ENCODE data around the gene ANKK1. TPM values are rescaled to one million over a fixed set of nuclear protein-coding genes. Genes with fewer than 3 reads are reported as not detected.

ANKK1 gene
- total RNA-seq, 1 donor from 2014 or later = 0.11 TPM

- Mint-ChIP-seq H3K9me3 (no peaks in the 10 kb centered on the region), H3K4me3 (ENCODE audit: low read depth) (no peak overlapping the region), H3K27ac (no peak overlapping the region), H3K36me3 (ENCODE audit: low read depth) (no peaks in the 10 kb centered on the region), H3K4me1 (ENCODE audit: low read depth) (no peaks in the 10 kb centered on the region), H3K27me3 (ENCODE audit: low read depth) (peaks cover 3% of the 10 kb centered on the region)
- intact Hi-C loops (cut with micrococcal nuclease) = no loop called here
- no peak for DNase-seq (ENCODE audit: low spot score)
Measured at GRCh38 chr11:113405724-113406478, 18.3 kb downstream of the ANKK1 start.

- H3K27me3 Mint-ChIP-seq (ENCODE audit: low read depth) = peaks cover 3% of the 10 kb centered on the region
- no peak for DNase-seq (ENCODE audit: low spot score)
- no peak overlapping the region for H3K27ac Mint-ChIP-seq
- no peaks in the 10 kb centered on the region for H3K4me1 Mint-ChIP-seq (ENCODE audit: low read depth)
- no peaks in the 10 kb centered on the region for H3K9me3 Mint-ChIP-seq
- no peaks in the 10 kb centered on the region for H3K36me3 Mint-ChIP-seq (ENCODE audit: low read depth)
- intact Hi-C loops (cut with micrococcal nuclease) = no loop called here
- no peak overlapping the region for H3K4me3 Mint-ChIP-seq (ENCODE audit: low read depth)
Measured at GRCh38 chr11:113407163-113407562, 19.6 kb downstream of the ANKK1 start.

- no peaks in the 10 kb centered on the region for H3K4me1 Mint-ChIP-seq (ENCODE audit: low read depth)
- H3K4me3 Mint-ChIP-seq (ENCODE audit: low read depth) = no peak overlapping the region
- peaks cover 3% of the 10 kb centered on the region for H3K27me3 Mint-ChIP-seq (ENCODE audit: low read depth)
- H3K9me3 Mint-ChIP-seq = no peaks in the 10 kb centered on the region
- intact Hi-C loops (cut with micrococcal nuclease) = no loop called here
- H3K27ac Mint-ChIP-seq = no peak overlapping the region
- no peak for DNase-seq (ENCODE audit: low spot score)
- H3K36me3 Mint-ChIP-seq (ENCODE audit: low read depth) = no peaks in the 10 kb centered on the region
Measured at GRCh38 chr11:113408206-113408605, 20.6 kb downstream of the ANKK1 start.

- Mint-ChIP-seq H3K4me3 (ENCODE audit: low read depth) (no peak overlapping the region), H3K4me1 (ENCODE audit: low read depth) (no peaks in the 10 kb centered on the region), H3K9me3 (no peaks in the 10 kb centered on the region), H3K36me3 (ENCODE audit: low read depth) (no peaks in the 10 kb centered on the region), H3K27ac (no peak overlapping the region), H3K27me3 (ENCODE audit: low read depth) (peaks cover 2% of the 10 kb centered on the region)
- intact Hi-C loops (cut with micrococcal nuclease) = no loop called here
- DNase-seq (ENCODE audit: low spot score) = no peak
Measured at GRCh38 chr11:113408887-113409286, 21.3 kb downstream of the ANKK1 start.

GRCh38 chr11:113409526-113409925 is 21.9 kb downstream of the ANKK1 start:
- DNase-seq (ENCODE audit: low spot score) = no peak
- no peaks in the 10 kb centered on the region for H3K27me3 Mint-ChIP-seq (ENCODE audit: low read depth)
- H3K4me3 Mint-ChIP-seq (ENCODE audit: low read depth) = no peak overlapping the region
- H3K9me3 Mint-ChIP-seq = no peaks in the 10 kb centered on the region
- H3K4me1 Mint-ChIP-seq (ENCODE audit: low read depth) = no peaks in the 10 kb centered on the region
- no peaks in the 10 kb centered on the region for H3K36me3 Mint-ChIP-seq (ENCODE audit: low read depth)
- intact Hi-C loops (cut with micrococcal nuclease) = no loop called here
- no peak overlapping the region for H3K27ac Mint-ChIP-seq

- Mint-ChIP-seq H3K9me3 (no peaks in the 10 kb centered on the region), H3K36me3 (ENCODE audit: low read depth) (no peaks in the 10 kb centered on the region)
- intact Hi-C loops (cut with micrococcal nuclease) = no loop called here
Measured at GRCh38 chr11:113410414-113411135, 23.0 kb downstream of the ANKK1 start.

GRCh38 chr11:113411536-113411935 is 24.0 kb downstream of the ANKK1 start:
- no peaks in the 10 kb centered on the region for H3K4me1 Mint-ChIP-seq (ENCODE audit: low read depth)
- H3K4me3 Mint-ChIP-seq (ENCODE audit: low read depth) = no peak overlapping the region
- H3K9me3 Mint-ChIP-seq = no peaks in the 10 kb centered on the region
- intact Hi-C loops (cut with micrococcal nuclease) = no loop called here
- no peak overlapping the region for H3K27ac Mint-ChIP-seq
- no peaks in the 10 kb centered on the region for H3K36me3 Mint-ChIP-seq (ENCODE audit: low read depth)
- no peak for DNase-seq (ENCODE audit: low spot score)
- H3K27me3 Mint-ChIP-seq (ENCODE audit: low read depth) = no peaks in the 10 kb centered on the region

More at GRCh38 chr11:113410414-113411135, 23.0 kb downstream of the ANKK1 start:
- H3K4me1 Mint-ChIP-seq (ENCODE audit: low read depth) = no peaks in the 10 kb centered on the region
- DNase-seq (ENCODE audit: low spot score) = no peak
- H3K4me3 Mint-ChIP-seq (ENCODE audit: low read depth) = no peak overlapping the region
- H3K27me3 Mint-ChIP-seq (ENCODE audit: low read depth) = no peaks in the 10 kb centered on the region
- no peak overlapping the region for H3K27ac Mint-ChIP-seq

GRCh38 chr11:113412675-113413074 is 25.1 kb downstream of the ANKK1 start:
- Mint-ChIP-seq H3K27me3 (ENCODE audit: low read depth) (no peaks in the 10 kb centered on the region), H3K36me3 (ENCODE audit: low read depth) (no peaks in the 10 kb centered on the region), H3K4me1 (ENCODE audit: low read depth) (no peaks in the 10 kb centered on the region), H3K4me3 (ENCODE audit: low read depth) (no peak overlapping the region), H3K9me3 (no peaks in the 10 kb centered on the region), H3K27ac (no peak overlapping the region)
- no peak for DNase-seq (ENCODE audit: low spot score)
- intact Hi-C loops (cut with micrococcal nuclease) = no loop called here

GRCh38 chr11:113415343-113415742 is 27.8 kb downstream of the ANKK1 start:
- no peaks in the 10 kb centered on the region for H3K27me3 Mint-ChIP-seq (ENCODE audit: low read depth)
- no peaks in the 10 kb centered on the region for H3K4me1 Mint-ChIP-seq (ENCODE audit: low read depth)
- H3K4me3 Mint-ChIP-seq (ENCODE audit: low read depth) = no peak overlapping the region
- H3K9me3 Mint-ChIP-seq = no peaks in the 10 kb centered on the region
- no peak overlapping the region for H3K27ac Mint-ChIP-seq
- intact Hi-C loops (cut with micrococcal nuclease) = no loop called here
- H3K36me3 Mint-ChIP-seq (ENCODE audit: low read depth) = no peaks in the 10 kb centered on the region
- no peak for DNase-seq (ENCODE audit: low spot score)

- DNase-seq (ENCODE audit: low spot score) = no peak
- Mint-ChIP-seq H3K27me3 (ENCODE audit: low read depth) (no peaks in the 10 kb centered on the region), H3K4me3 (ENCODE audit: low read depth) (no peak overlapping the region), H3K9me3 (no peaks in the 10 kb centered on the region), H3K4me1 (ENCODE audit: low read depth) (no peaks in the 10 kb centered on the region), H3K36me3 (ENCODE audit: low read depth) (no peaks in the 10 kb centered on the region), H3K27ac (no peak overlapping the region)
- intact Hi-C loops (cut with micrococcal nuclease) = no loop called here
Measured at GRCh38 chr11:113417428-113417827, 29.8 kb downstream of the ANKK1 start.

- Mint-ChIP-seq H3K4me1 (ENCODE audit: low read depth) (no peaks in the 10 kb centered on the region), H3K27ac (no peak overlapping the region)
Measured at GRCh38 chr11:113419454-113420003, 31.9 kb downstream of the ANKK1 start.

GRCh38 chr11:113420808-113421207 is 33.2 kb downstream of the ANKK1 start:
- no peak overlapping the region for H3K4me3 Mint-ChIP-seq (ENCODE audit: low read depth)
- no peak for DNase-seq (ENCODE audit: low spot score)
- H3K9me3 Mint-ChIP-seq = no peaks in the 10 kb centered on the region
- H3K27me3 Mint-ChIP-seq (ENCODE audit: low read depth) = no peaks in the 10 kb centered on the region
- no peaks in the 10 kb centered on the region for H3K36me3 Mint-ChIP-seq (ENCODE audit: low read depth)
- intact Hi-C loops (cut with micrococcal nuclease) = no loop called here
- H3K27ac Mint-ChIP-seq = no peak overlapping the region
- no peaks in the 10 kb centered on the region for H3K4me1 Mint-ChIP-seq (ENCODE audit: low read depth)

More at GRCh38 chr11:113419454-113420003, 31.9 kb downstream of the ANKK1 start:
- H3K4me3 Mint-ChIP-seq (ENCODE audit: low read depth) = no peak overlapping the region
- intact Hi-C loops (cut with micrococcal nuclease) = no loop called here
- H3K27me3 Mint-ChIP-seq (ENCODE audit: low read depth) = no peaks in the 10 kb centered on the region
- H3K36me3 Mint-ChIP-seq (ENCODE audit: low read depth) = no peaks in the 10 kb centered on the region
- H3K9me3 Mint-ChIP-seq = no peaks in the 10 kb centered on the region
- DNase-seq (ENCODE audit: low spot score) = no peak

- intact Hi-C loops (cut with micrococcal nuclease) = no loop called here
- no peak overlapping the region for H3K27ac Mint-ChIP-seq
- DNase-seq (ENCODE audit: low spot score) = no peak
- H3K4me1 Mint-ChIP-seq (ENCODE audit: low read depth) = no peaks in the 10 kb centered on the region
- no peaks in the 10 kb centered on the region for H3K9me3 Mint-ChIP-seq
- H3K36me3 Mint-ChIP-seq (ENCODE audit: low read depth) = no peaks in the 10 kb centered on the region
- H3K27me3 Mint-ChIP-seq (ENCODE audit: low read depth) = no peaks in the 10 kb centered on the region
- no peak overlapping the region for H3K4me3 Mint-ChIP-seq (ENCODE audit: low read depth)
Measured at GRCh38 chr11:113426686-113427085, 39.1 kb downstream of the ANKK1 start.

Data from activated T-helper 2 cell treated with anti-CD3 and anti-CD28 coated beads, Interferon-gamma antibody, Interleukin-2, Interleukin-4, amounts not matched to agents 10 μg/mL and 5 μg/mL and 100 μg/mL, durations not matched to agents 14 hours and 24 hours and 36 hours (primary cell).